Activated T-helper 2 cell treated with anti-CD3 and anti-CD28 coated beads, Interferon-gamma antibody, Interleukin-2, Interleukin-4, amounts not matched to agents 10 μg/mL and 5 μg/mL and 100 μg/mL, durations not matched to agents 14 hours and 24 hours and 36 hours (primary cell): ENCODE results near the gene PLEKHA8. TPM values are rescaled to one million over a fixed set of nuclear protein-coding genes. Genes with fewer than 3 reads are reported as not detected.

Experiments used
- DNase-seq: peaks from one replicate; pipeline ENCODE4 v3.0.0; 2021; ENCODE audit warnings: low spot score
- H3K27ac Mint-ChIP-seq: one replicate; pipeline ENCODE4 v1.8.0; 2021; ENCODE audit warnings: mixed read lengths
- H3K27me3 Mint-ChIP-seq: one replicate; pipeline ENCODE4 v1.8.0; 2021; ENCODE audit warnings: low read depth, mixed read lengths
- H3K36me3 Mint-ChIP-seq: one replicate; pipeline ENCODE4 v1.8.0; 2021; ENCODE audit warnings: low read depth, mixed read lengths
- H3K4me1 Mint-ChIP-seq: one replicate; pipeline ENCODE4 v1.8.0; 2021; ENCODE audit warnings: low read depth, mixed read lengths
- H3K4me3 Mint-ChIP-seq: one replicate; pipeline ENCODE4 v1.8.0; 2021; ENCODE audit warnings: low read depth, mild to moderate bottlenecking, moderate library complexity, mixed read lengths
- H3K9me3 Mint-ChIP-seq: one replicate; pipeline ENCODE4 v1.8.0; 2021; ENCODE audit warnings: mixed read lengths
- intact Hi-C: fragments of 100-400 bp; cut with micrococcal nuclease; formaldehyde crosslinking; loops from one replicate; pipeline ENCODE4 v1.15.1; 2023
- total RNA-seq: library from RNA; stranded (reverse); gene quantifications from 2 replicates; pipeline ENCODE4 v1.2.3, GENCODE V29; 2022

PLEKHA8 gene
- total RNA-seq, 1 donor from 2014 or later = 10.9 TPM

DNA sequence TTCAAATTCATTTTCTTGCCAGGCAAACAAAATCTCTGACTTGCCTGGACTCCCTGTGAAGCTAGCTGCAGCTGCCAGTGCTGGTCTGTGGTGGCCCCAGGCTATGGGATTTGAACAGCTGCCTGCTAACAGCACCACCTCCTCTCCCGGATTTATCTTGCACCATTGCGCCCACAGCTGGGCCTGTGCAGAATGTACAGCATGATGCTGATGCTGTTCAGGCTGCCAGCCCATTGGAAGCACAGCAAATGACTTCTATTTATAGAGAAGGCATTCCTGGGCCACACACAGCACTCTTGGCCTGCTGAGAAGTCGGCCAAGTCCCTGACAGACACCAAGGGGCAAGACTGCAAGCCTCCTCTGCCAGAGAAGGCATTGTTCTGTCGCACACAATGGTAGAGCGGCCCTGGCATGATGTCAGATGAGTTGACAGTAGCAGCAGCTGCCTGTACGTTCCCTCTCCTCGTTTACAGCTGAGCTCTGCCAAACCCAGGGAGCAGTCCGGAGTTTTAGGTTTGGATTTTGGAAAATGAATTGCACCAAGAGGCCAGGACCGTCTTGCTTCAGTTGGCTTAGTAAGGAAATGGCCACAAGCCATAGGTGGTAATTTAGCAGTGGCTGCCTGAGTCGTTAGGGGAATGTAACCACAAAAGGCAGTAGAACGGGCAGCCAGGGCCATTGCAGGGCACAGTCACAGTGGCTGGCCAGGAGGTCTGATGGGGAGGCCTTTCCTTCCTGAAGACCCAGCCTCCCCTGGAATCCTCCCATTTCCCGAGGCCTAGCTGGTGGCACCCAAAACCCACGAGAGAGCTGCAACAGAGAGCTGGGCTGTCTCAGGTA, 145.1 kb downstream of the PLEKHA8 start:
- Mint-ChIP-seq H3K36me3 (no peaks in the 10 kb centered on the region), H3K27me3 (peaks cover 4% of the 10 kb centered on the region), H3K4me3 (no peak overlapping the region), H3K27ac (no peak overlapping the region), H3K9me3 (no peaks in the 10 kb centered on the region), H3K4me1 (no peaks in the 10 kb centered on the region)
- intact Hi-C loops = no loop called here
- no peak for DNase-seq

DNA sequence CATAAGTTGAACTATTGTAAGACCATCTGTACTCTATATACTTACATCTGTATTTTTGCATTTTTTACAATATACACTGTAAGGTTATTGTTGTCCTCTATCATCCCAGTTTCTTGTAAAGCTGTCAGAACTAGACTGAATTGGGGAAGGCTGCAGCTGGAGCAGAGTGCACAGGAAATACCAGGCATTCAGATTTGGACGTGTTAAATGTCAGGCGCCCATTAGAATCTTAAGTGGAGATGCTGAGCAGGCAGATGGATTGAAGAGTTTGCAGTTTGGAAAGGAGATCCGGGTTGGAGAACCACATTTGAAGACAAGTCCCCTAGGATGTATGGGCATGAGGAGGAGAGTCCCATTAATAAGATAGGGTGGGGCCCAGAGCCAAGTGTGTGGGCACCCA, 147.0 kb downstream of the PLEKHA8 start:
- Mint-ChIP-seq H3K27me3 (no peaks in the 10 kb centered on the region), H3K4me3 (no peak overlapping the region), H3K27ac (no peak overlapping the region), H3K4me1 (peaks cover 6% of the 10 kb centered on the region), H3K36me3 (no peaks in the 10 kb centered on the region), H3K9me3 (no peaks in the 10 kb centered on the region)
- intact Hi-C loops = no loop called here
- no peak for DNase-seq

DNA sequence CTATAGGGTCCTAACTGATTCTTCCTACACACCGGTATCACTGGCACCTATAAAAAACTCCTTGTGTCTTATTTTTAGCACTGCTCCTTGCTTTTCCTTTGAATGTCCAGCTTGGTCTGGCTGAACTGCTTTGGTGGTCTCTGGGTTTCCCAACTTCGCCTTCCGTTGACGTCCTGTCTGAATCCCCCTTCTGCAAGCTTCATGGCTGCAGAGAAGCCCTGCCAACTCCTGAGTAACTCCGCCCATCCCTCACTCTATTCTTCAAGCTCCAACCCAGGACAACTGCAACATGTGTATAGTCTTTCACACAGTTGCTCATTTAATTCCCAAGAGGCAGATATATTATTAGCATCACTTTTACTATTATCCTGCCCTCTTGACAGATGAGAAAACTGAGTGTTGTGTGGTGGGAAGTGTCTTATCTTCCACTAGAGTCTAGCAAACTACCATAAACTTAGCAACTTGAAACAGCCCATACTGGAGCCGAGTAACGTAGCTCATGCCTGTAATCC, 147.5 kb downstream of the PLEKHA8 start:
- Mint-ChIP-seq H3K36me3 (no peaks in the 10 kb centered on the region), H3K4me1 (peaks cover 6% of the 10 kb centered on the region), H3K4me3 (no peak overlapping the region), H3K27me3 (no peaks in the 10 kb centered on the region), H3K9me3 (no peaks in the 10 kb centered on the region), H3K27ac (no peak overlapping the region)
- intact Hi-C loops = no loop called here
- no peak for DNase-seq

DNA sequence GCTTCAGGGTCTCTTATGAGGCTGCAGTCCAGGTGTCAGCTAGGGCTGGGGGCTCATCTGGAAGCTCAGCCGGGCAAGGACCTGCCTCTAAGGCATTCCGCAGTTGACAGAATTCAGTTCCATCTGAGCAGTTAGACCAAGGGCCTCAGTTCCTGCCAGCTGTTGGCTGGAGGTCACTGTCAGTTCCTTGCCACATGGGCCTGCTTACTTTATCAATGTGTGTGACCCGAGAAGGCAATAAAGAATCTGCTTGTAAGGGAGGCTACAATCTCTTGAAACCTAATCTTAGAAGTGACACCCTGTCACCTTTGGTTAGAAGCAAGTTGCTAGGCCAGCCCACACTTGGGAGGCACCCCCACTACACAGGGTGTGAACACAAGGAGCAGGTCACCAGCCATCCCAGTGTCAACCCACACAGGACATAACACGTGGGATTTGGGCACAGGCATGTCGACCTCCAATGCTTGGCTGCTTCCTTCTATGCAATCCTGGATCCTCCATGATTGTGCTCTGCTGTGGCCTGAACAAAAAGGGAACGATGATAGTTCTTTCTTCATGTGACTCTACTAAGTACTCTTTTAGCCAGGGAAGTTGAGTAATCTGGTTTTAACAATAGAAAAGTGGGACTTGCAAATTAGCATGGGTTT, 148.4 kb downstream of the PLEKHA8 start:
- no peak for DNase-seq
- intact Hi-C loops = no loop called here
- Mint-ChIP-seq H3K36me3 (no peaks in the 10 kb centered on the region), H3K4me1 (peaks cover 6% of the 10 kb centered on the region), H3K9me3 (no peaks in the 10 kb centered on the region), H3K27ac (no peak overlapping the region), H3K4me3 (no peak overlapping the region), H3K27me3 (no peaks in the 10 kb centered on the region)

DNA sequence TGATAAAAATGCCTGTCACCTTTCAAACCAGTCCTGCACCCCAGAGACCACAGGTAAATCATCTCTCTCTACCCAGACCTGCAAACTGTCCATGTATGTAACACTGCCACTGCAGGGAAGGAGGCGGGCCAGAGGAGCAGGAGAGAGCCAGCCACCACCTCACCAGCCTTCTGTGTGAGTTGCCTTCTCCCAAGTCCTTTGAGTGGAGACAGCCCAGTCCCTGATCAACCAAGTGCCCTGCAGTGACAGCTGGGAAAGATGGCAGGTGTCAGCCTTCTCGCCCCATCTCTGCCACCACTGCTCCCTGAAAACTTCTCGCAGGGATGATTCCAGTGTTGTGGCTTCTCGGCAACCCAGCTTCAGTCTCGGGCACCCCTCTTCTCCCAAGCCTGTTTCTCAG, 149.0 kb downstream of the PLEKHA8 start:
- Mint-ChIP-seq H3K9me3 (no peaks in the 10 kb centered on the region), H3K4me1 (peaks cover 6% of the 10 kb centered on the region), H3K27ac (no peak overlapping the region), H3K4me3 (no peak overlapping the region), H3K36me3 (no peaks in the 10 kb centered on the region), H3K27me3 (no peaks in the 10 kb centered on the region)
- intact Hi-C loops = no loop called here
- DNase-seq = no peak

DNA sequence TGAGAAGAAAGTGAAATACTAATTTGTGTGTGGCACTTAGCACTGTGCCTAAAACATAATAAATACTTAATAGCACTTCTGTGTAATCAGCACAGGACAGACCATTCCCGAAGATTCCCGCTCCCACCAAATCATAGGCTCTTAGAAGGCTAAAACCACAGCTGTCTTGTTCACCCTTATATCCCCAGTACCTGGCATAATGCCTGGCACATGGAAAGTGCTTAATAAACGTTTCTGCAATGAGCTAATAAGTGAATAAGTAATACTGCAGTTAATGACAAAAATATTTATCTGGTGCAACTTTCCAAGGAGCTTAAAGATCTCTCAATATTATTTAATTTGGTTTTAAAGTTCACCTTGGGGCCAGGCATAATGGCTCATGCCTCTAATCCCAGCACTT, 149.8 kb downstream of the PLEKHA8 start:
- no peaks in the 10 kb centered on the region for H3K27me3 Mint-ChIP-seq
- H3K27ac Mint-ChIP-seq = no peak overlapping the region
- H3K4me1 Mint-ChIP-seq = peaks cover 6% of the 10 kb centered on the region
- intact Hi-C loops = no loop called here
- no peak for DNase-seq
- H3K4me3 Mint-ChIP-seq = no peak overlapping the region
- H3K9me3 Mint-ChIP-seq = no peaks in the 10 kb centered on the region
- no peaks in the 10 kb centered on the region for H3K36me3 Mint-ChIP-seq

DNA sequence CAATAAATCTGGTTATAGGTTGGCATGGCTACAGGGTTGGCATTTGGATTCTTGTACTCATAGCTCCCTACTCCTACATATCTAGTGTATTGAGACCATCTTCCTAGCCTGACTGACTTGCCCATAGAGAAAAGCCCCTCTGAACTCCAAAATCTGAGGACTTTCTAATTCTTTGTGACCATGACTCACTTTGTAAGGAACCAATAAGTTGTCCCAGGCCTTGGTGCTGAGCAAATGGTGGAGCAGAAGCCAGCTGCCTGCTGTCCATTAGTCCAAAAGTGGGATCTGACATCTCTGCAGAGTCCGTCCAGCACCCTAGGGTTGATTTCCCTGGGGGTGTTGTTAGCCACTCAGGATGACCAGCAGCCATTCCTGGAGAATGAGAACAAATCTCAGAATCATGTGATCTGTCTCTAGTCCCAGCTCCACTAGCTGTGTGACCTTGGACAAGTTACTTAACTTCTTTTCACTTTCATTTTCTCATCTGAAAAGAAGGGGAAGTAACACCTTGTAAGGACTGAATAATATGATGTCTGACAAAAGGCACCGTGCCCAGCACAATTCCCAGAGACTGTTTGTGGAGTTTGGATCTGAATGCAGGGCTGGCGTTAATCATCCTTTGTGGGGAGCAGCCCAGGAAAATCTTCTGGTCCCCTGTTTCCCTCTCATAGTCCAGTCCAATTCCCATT, 150.7 kb downstream of the PLEKHA8 start:
- Mint-ChIP-seq H3K9me3 (no peaks in the 10 kb centered on the region), H3K36me3 (no peaks in the 10 kb centered on the region), H3K27ac (no peak overlapping the region), H3K27me3 (no peaks in the 10 kb centered on the region), H3K4me1 (peaks cover 6% of the 10 kb centered on the region), H3K4me3 (no peak overlapping the region)
- no peak for DNase-seq
- intact Hi-C loops = no loop called here

Other genes starting within 250 kb of the PLEKHA8 start
- gene WIPF3, start 221.9 kb upstream of the PLEKHA8 start, total RNA-seq = not detected in 2 replicates
- 0.74 and 0.82 TPM in 2 replicates for gene SCRN1, start 38.6 kb upstream of the PLEKHA8 start, total RNA-seq
- 8.0 and 10.0 TPM in 2 replicates for gene FKBP14, start 1.7 kb upstream of the PLEKHA8 start, total RNA-seq
- gene MTURN, start 106.6 kb downstream of the PLEKHA8 start, total RNA-seq = 4.0 and 4.7 TPM in 2 replicates